Sigmoid colon (tissue), 7 donors: ENCODE results near the gene CXCL8. TPM values are rescaled to one million over a fixed set of nuclear protein-coding genes. Genes with fewer than 3 reads are reported as not detected.
A peak's percentile ranks its signal among the peaks of the same experiment; 100 is the strongest.

Source experiments
- DNase-seq: peaks from one replicate; pipeline ENCODE4 v3.0.0-alpha.2; 2019
- H3K27ac ChIP-seq, 4 donors: fragments of 200-600 bp; sonication (generic); one replicate each; pipeline ENCODE4 v1.5.1; 2016 to 2019; ENCODE audit warnings: mild to moderate bottlenecking in 1 of 4
- H3K27me3 ChIP-seq, 3 donors: fragments of 200-600 bp; sonication (generic); one replicate each; pipeline ENCODE4 v1.5.1; 2019; ENCODE audit warnings: mild to moderate bottlenecking in 1 of 3
- H3K36me3 ChIP-seq, 4 donors: fragments of 200-600 bp; sonication (generic); one replicate each; pipeline ENCODE4 v1.5.1; 2016 to 2019
- H3K4me1 ChIP-seq, 4 donors: fragments of 200-600 bp; sonication (generic); one replicate each; pipeline ENCODE4 v1.5.1; 2017 to 2019
- H3K4me3 ChIP-seq, 4 donors: fragments of 200-600 bp; sonication (generic); one replicate each; pipeline ENCODE4 v1.5.1; 2017 to 2019; ENCODE audit warnings: mild to moderate bottlenecking in 2 of 4, moderate library complexity in 1 of 4
- H3K9me3 ChIP-seq, 4 donors: fragments of 200-600 bp in 3 of 4; sonication (generic) in 3 of 4; one replicate each; pipeline versions ENCODE4 v1.5.1 to v1.6.1; 2013 to 2019
- EP300 ChIP-seq, 4 donors: sonication (generic); formaldehyde crosslinking; IDR thresholded peaks; one replicate each; pipeline ENCODE4 v1.6.1; 2017; ENCODE audit warnings: antibody characterized with exemption in 4 of 4
- POLR2A ChIP-seq, 2 donors: fragments of 450-650 bp; IDR thresholded peaks; one replicate each; pipeline ENCODE4 v1.6.1; 2016; ENCODE audit warnings: antibody characterized with exemption in 2 of 2, mild to moderate bottlenecking in 2 of 2, moderate library complexity in 2 of 2
- POLR2AphosphoS5 ChIP-seq, 4 donors: sonication (generic); formaldehyde crosslinking; IDR thresholded peaks; one replicate each; pipeline ENCODE4 v1.6.1; 2017; ENCODE audit warnings: antibody characterized with exemption in 4 of 4
- WGBS, 2 donors: extraction: QIAGEN DNeasy Blood & Tissue Kit; methylation state at CpG; one replicate each; pipeline ENCODE4 v1.1.7; 2013; 5-methylcytosine and 5-hydroxymethylcytosine counted together
- intact Hi-C: fragments of 100-400 bp; cut with DNase I; formaldehyde crosslinking; loops from one replicate; pipeline ENCODE4 v1.15.1; 2023
- polyA plus RNA-seq, 3 donors: library from polyadenylated mRNA; stranded (reverse); fragments of 200-250 nt; gene quantifications; one replicate each; pipeline ENCODE4 v1.2.3, GENCODE V29; 2013
- total RNA-seq, 4 donors: library from RNA; depleted of rRNA; stranded (reverse); fragments of >200 nt; gene quantifications; one replicate each; pipeline ENCODE4 v1.1.0, GENCODE V29; 2016
- TF ChIP-seq, protein P1 (sequence below), 4 experiments: fragments of 450-650 bp in 3 of 4; fragments of 200-600 bp in 1 of 4; IDR thresholded peaks; one replicate each; pipeline ENCODE4 v1.5.1; 2016 to 2019; ENCODE audit warnings: antibody characterized with exemption in 4 of 4, mild to moderate bottlenecking in 3 of 4, moderate library complexity in 2 of 4
- donor health status: healthy with polysubstance abuse.
- donor health status: Bipolar disorder and iron deficiency.
- donor health status: healthy.

The CXCL8 gene
- total and polyA plus RNA-seq, 7 donors: 0.36 to 109 (median 8.0) TPM; not detected in 1

DNA sequence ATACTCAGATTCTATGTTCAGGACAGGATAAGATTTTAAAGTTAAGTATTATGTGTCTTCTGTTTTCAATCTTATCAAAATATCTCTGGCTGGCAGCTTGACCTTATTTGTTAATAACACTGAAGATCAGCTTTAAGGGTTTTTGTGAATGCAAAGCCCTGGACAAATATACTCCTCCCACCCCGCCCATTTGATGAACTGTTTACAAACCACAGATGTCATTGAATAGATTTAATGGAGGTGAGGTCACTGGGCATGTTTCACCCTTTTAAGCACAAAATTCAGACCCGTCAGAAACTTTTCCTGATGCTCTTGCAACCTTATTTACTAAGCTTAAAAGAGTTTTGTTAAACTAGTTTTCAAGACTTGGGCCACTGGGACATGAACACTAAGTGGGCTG, 10.1 kb upstream of the CXCL8 start:
- H3K9me3 ChIP-seq: no peaks in the 10 kb centered on the region
- intact Hi-C loops: loop anchor here (2.0 to 10.0 kb wide), 4 partner anchors 68 to 405 kb away; partner anchors contain the start of gene CXCL1
- no peaks in the 10 kb centered on the region for H3K27me3 ChIP-seq
- H3K4me1 ChIP-seq: peaks cover 0 to 35% (median 31%) of the 10 kb centered on the region in 4 donors
- H3K36me3 ChIP-seq: no peaks in the 10 kb centered on the region
- H3K4me3 ChIP-seq: no peak overlapping the region
- no peak overlapping the region for H3K27ac ChIP-seq
- no peak for DNase-seq
- TF ChIP-seq, protein P1, sequence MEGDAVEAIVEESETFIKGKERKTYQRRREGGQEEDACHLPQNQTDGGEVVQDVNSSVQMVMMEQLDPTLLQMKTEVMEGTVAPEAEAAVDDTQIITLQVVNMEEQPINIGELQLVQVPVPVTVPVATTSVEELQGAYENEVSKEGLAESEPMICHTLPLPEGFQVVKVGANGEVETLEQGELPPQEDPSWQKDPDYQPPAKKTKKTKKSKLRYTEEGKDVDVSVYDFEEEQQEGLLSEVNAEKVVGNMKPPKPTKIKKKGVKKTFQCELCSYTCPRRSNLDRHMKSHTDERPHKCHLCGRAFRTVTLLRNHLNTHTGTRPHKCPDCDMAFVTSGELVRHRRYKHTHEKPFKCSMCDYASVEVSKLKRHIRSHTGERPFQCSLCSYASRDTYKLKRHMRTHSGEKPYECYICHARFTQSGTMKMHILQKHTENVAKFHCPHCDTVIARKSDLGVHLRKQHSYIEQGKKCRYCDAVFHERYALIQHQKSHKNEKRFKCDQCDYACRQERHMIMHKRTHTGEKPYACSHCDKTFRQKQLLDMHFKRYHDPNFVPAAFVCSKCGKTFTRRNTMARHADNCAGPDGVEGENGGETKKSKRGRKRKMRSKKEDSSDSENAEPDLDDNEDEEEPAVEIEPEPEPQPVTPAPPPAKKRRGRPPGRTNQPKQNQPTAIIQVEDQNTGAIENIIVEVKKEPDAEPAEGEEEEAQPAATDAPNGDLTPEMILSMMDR (IDR thresholded peaks at IDR 0.05): no peak
- TF ChIP-seq POLR2A (IDR thresholded peaks at IDR 0.05) (no peak), POLR2AphosphoS5 (IDR thresholded peaks at IDR 0.05) (no peak), EP300 (IDR thresholded peaks at IDR 0.05) (no peak)
- WGBS, 2 donors: 47 to 76% methylated on average over 2 of the region's 2 CpGs

DNA sequence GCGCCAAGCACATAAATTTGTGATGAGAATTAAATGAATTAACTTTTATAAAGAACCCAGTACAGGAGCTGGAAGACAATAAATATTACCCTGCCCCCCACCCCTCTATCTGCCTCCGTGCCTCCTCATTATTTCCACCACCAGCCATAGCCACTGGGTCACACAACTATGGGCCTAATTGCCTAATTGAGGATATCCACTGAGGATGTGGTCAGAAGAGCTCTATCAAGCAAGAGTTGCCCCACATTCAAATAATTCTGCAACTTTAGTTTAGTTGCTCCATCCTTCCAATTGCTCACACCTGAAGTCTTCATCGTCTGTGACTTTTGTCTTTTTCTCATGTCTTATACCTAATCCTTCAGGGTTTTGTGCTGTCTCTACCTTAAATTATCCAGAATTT, 9.5 kb upstream of the CXCL8 start:
- 85 to 93% methylated on average over 3 of the region's 3 CpGs for WGBS, 2 donors
- no peak for DNase-seq
- Histone ChIP-seq H3K4me3 (no peak overlapping the region), H3K27ac (no peak overlapping the region), H3K9me3 (no peaks in the 10 kb centered on the region), H3K27me3 (no peaks in the 10 kb centered on the region), H3K36me3 (no peaks in the 10 kb centered on the region), H3K4me1 (peaks cover 0 to 36% (median 30%) of the 10 kb centered on the region in 4 donors)
- intact Hi-C loops: loop anchor here (2.0 to 10.0 kb wide), 4 partner anchors 69 to 404 kb away; partner anchors contain the start of gene CXCL1
- TF ChIP-seq EP300 (IDR thresholded peaks at IDR 0.05) (no peak), POLR2AphosphoS5 (IDR thresholded peaks at IDR 0.05) (no peak), POLR2A (IDR thresholded peaks at IDR 0.05) (no peak)

DNA sequence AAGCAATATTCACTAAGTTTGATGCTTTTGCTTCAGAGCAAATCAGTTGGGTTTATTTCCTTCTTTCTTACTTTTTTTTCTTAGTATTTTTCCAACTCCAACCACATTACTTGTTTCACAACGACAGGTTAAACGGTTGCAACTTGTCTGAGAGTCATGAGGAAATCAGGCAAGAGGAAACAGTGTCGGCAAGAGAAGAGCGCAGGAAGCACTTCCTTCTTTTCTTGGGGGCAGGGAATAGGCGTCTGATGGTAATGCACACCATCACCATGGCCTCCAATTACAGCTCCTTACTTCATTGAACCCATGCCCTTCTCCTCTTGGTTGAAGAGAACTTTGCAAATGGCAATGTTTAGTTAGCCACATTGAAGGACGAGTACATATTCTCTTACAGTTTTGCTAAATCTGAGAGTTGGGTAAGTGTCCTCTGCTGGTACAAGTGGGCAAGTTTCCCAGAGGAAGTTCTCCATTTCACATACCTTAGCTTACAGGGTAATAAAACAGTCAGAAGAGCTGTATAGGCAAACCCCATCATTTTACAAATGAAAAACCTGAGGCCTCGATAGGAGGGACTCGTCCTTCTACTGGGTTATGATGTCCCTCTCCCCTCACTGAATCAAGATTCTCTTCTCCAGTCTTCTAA, 8.3 kb upstream of the CXCL8 start:
- peaks cover 0 to 35% (median 23%) of the 10 kb centered on the region in 4 donors for H3K4me1 ChIP-seq
- H3K27me3 ChIP-seq: no peaks in the 10 kb centered on the region
- WGBS, 2 donors: 76 to 83% methylated on average over 8 of the region's 8 CpGs
- peak in 2 of 4 donors; percentile 8 to 54 for TF ChIP-seq POLR2AphosphoS5 (IDR thresholded peaks at IDR 0.05)
- TF ChIP-seq, protein P1 (IDR thresholded peaks at IDR 0.05): no peak
- H3K9me3 ChIP-seq: no peaks in the 10 kb centered on the region
- no peak overlapping the region for H3K27ac ChIP-seq
- no peaks in the 10 kb centered on the region for H3K36me3 ChIP-seq
- no peak overlapping the region for H3K4me3 ChIP-seq
- no peak for DNase-seq
- intact Hi-C loops: loop anchor here (2.0 to 10.0 kb wide), 4 partner anchors 70 to 403 kb away; partner anchors contain the start of gene CXCL1

DNA sequence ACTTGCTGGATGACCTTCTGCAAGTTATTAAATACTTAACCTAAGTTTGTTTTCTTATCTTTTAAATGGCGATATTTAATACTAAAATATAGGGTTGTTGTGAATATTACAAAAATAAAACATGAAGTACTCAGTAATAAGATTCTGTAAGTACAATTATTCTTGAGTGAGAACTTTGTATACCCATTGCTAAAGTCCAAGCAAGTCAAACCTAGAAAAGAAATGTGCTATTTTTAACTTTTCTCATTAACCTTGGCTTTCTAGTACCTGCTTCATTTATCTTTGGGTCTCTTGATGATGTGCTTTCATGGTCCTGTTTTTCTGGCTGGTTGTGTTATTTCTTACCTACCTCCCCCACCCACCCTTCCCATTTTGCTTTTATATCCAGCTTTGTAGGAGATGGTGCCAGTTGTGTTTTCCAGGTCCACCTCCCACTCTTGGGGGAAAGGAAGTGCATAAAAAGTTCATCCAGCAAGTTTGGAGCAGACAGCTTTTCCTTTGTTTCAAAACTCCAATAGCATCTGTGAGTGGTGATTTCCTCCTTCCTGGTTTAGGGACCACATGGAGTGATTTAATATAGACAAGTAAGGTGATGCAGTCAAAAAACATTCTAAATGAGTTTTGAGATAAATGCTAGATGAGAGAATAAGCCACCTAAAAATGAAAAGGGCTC, 7.5 kb upstream of the CXCL8 start:
- DNase-seq: no peak
- TF ChIP-seq POLR2A (IDR thresholded peaks at IDR 0.05) (no peak), EP300 (IDR thresholded peaks at IDR 0.05) (no peak), POLR2AphosphoS5 (IDR thresholded peaks at IDR 0.05) (no peak)
- TF ChIP-seq, protein P1 (IDR thresholded peaks at IDR 0.05): no peak
- intact Hi-C loops: loop anchor here (5.0 to 10.0 kb wide), 2 partner anchors 71 to 132 kb away; partner anchors contain the start of gene CXCL1
- Histone ChIP-seq H3K36me3 (no peaks in the 10 kb centered on the region), H3K4me1 (peaks cover 0 to 35% (median 23%) of the 10 kb centered on the region in 4 donors), H3K4me3 (no peak overlapping the region), H3K9me3 (no peaks in the 10 kb centered on the region), H3K27ac (no peak overlapping the region), H3K27me3 (no peaks in the 10 kb centered on the region)
- WGBS, 2 donors: 94 to 96% methylated on average over 1 of the region's 1 CpG

DNA sequence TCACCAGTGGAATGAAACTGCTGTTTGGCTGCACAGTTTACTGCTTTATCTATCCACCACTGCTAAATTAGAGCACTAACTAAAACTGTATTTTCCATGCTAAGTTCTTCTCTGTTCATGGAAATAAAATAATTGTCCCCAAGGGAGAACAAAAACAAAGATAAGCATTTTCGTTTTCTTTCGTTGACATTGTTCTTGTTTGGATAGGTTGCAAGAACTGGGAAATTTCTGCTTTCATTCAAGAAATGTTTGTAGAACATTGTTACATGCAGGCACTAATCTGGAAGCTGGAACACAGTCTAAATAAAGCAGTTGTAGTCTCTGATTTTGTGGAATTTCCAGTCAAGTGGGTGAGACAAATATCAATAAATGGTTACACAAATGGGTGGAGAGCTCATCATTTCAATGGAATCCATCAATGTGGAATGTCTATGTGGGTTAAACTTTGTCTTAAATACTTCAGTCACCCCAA, 5.8 kb upstream of the CXCL8 start:
- intact Hi-C loops: loop anchor here (5.0 to 10.0 kb wide), 2 partner anchors 72 to 130 kb away; partner anchors contain the start of gene CXCL1
- WGBS, 2 donors: 42 to 67% methylated on average over 2 of the region's 2 CpGs

More for the DNA sequence above, 5.8 kb upstream of the CXCL8 start:
- Histone ChIP-seq H3K4me3 (no peak overlapping the region), H3K9me3 (no peaks in the 10 kb centered on the region), H3K36me3 (no peaks in the 10 kb centered on the region), H3K4me1 (peaks cover 0 to 34% (median 23%) of the 10 kb centered on the region in 4 donors), H3K27me3 (no peaks in the 10 kb centered on the region), H3K27ac (no peak overlapping the region)
- no peak for DNase-seq
- no peak for TF ChIP-seq EP300 (IDR thresholded peaks at IDR 0.05)
- TF ChIP-seq, protein P1 (IDR thresholded peaks at IDR 0.05): no peak
- no peak for TF ChIP-seq POLR2AphosphoS5 (IDR thresholded peaks at IDR 0.05)
- TF ChIP-seq POLR2A (IDR thresholded peaks at IDR 0.05): no peak
